DMS53 treated with DMSO at 0.1 percent for 48 hours (cell line): Measurements from ENCODE around the gene KIF5A.

ENCODE experiments used
- DNase-seq: peaks from one replicate; lab custom pipeline; 2025; ENCODE audit not compliant: unreplicated experiment; lab: John Stamatoyannopoulos, UW

Gene KIF5A

GRCh38 chr12:57628280-57629191 lies 78.7 kb downstream of the KIF5A start:
- no peak for DNase-seq

GRCh38 chr12:57629897-57630471 lies 80.1 kb downstream of the KIF5A start:
- DNase-seq, result no peak

GRCh38 chr12:57630891-57631433 lies 81.1 kb downstream of the KIF5A start:
- no peak for DNase-seq

GRCh38 chr12:57631566-57632072 lies 81.8 kb downstream of the KIF5A start:
- DNase-seq, result no peak

- DNase-seq, result no peak
Measured at GRCh38 chr12:57632073-57632957, 82.5 kb downstream of the KIF5A start.

- DNase-seq, result peak; percentile 55
Measured at GRCh38 chr12:57632958-57633840, 83.4 kb downstream of the KIF5A start, which contains the start of gene B4GALNT1. TSS of gene B4GALNT1 (minus strand) at chr12:57633201. CDS start at chr12:57632132, 1,069 bp downstream.
